ENCODE results near the gene BCL3. TPM values are rescaled to one million over a fixed set of nuclear protein-coding genes. Genes with fewer than 3 reads are reported as not detected.

BCL3 gene
- total RNA-seq, 3 donors from 2014 or later, result 78.9 to 145 (median 90.6) TPM

DNA sequence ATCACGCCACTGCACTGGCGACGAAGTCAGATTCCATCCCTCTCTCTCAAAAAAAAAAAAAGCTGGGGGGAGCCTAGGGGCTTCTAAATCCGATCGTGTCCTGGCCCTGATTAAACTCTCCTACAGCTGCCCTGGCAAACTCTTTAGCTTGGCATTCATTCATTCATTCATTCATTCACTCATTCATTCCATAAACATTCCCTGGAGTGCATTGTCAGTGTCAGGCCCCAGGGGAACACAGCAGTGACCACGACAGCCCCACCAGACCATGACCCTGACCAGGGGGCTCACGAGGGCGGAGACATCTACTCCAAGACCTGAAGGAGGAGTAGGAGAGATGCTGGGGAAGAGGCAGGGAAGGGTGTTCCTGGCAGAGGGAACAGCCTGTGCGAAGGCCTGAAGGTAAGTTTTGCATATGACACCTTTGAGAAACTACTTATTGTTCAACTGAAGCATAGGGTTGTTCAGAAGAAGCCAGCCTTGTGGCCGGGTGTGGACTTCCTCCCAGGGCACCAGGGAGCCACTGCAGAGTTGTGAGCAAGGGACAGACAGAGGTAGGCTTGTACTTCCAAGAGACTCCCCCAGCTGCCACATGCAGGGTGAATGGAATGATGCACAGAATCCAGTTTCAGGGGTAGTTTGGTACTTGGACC is 25.1 kb upstream of the BCL3 start:
- H3K4me3 ChIP-seq, result no peak overlapping the region
- H3K9me3 ChIP-seq, result no peaks in the 10 kb centered on the region
- DNase-seq (peak in 1 of 3 donors; percentile 62), ATAC-seq (peak; percentile 14)
- intact Hi-C loops (cut with DNase I, micrococcal nuclease), result loop anchor here (2.0 to 5.0 kb wide), 2 partner anchors 47 to 49 kb away; no protein-coding TSS in a partner anchor
- TF ChIP-seq CTCF (IDR thresholded peaks at IDR 0.05), result no peak
- peaks cover 39% of the 10 kb centered on the region for H3K4me1 ChIP-seq (ENCODE audit: low read depth)
- no peaks in the 10 kb centered on the region for H3K36me3 ChIP-seq (ENCODE audit: low read depth)

DNA sequence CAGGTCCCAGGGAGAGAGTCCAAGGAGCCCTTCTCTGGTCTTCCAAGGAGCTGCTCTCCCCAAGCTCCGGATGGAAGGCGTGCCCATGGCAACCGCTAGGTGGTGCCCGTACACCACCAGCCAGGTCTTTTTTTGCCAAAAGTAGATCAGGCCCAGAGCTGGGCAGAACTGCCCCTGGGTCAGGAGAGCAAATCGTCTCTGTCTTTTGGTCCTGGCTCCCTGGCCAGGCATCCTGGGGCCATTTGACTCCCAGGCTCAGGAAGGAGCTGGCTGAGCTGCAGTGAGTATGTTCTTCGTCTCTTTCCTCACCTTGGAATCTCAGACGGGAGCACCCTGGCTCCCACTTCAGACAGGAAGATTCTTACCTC is 24.6 kb upstream of the BCL3 start:
- TF ChIP-seq CTCF (IDR thresholded peaks at IDR 0.05), result peak; percentile 94
- DNase-seq (peak; percentile 88 to 93 (median 91)), ATAC-seq (peak; percentile 78)
- H3K36me3 ChIP-seq (ENCODE audit: low read depth), result no peaks in the 10 kb centered on the region
- H3K9me3 ChIP-seq, result no peaks in the 10 kb centered on the region
- H3K4me3 ChIP-seq, result peak overlapping the region; percentile 13
- intact Hi-C loops (cut with DNase I, micrococcal nuclease), result loop anchor here (2.0 to 5.0 kb wide), 2 partner anchors 47 to 48 kb away; no protein-coding TSS in a partner anchor
- H3K4me1 ChIP-seq (ENCODE audit: low read depth), result peaks cover 36% of the 10 kb centered on the region

DNA sequence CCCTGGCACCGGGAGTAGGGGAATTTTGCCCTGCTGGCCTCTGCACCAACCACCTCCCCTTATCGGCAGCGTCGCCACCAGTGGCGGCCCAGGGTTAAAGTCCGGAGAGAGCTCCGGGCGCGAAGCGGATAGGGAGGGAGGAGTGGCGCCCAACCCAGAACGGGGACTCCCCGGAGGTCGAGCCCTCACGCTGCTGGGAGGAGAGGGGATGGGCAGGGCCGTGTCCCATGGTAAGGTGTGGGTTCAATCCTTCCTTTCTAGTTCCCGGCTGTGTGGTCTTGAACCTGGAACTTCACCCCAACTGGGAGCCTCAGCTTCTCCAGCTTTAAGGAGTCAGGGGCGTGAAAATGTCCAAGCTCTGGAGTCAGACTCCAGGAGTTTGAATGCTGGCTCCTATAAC is 23.3 kb upstream of the BCL3 start:
- no peaks in the 10 kb centered on the region for H3K9me3 ChIP-seq
- peak; percentile 89 for ATAC-seq
- no peak for TF ChIP-seq CTCF (IDR thresholded peaks at IDR 0.05)
- intact Hi-C loops (cut with DNase I, micrococcal nuclease), result no loop called here
- DNase-seq, result peak; percentile 89 to 94 (median 94)
- no peak overlapping the region for H3K4me3 ChIP-seq
- peaks cover 30% of the 10 kb centered on the region for H3K4me1 ChIP-seq (ENCODE audit: low read depth)
- no peaks in the 10 kb centered on the region for H3K36me3 ChIP-seq (ENCODE audit: low read depth)

GRCh38 chr19:44725684-44726083 is 22.8 kb upstream of the BCL3 start:
- TF ChIP-seq CTCF (IDR thresholded peaks at IDR 0.05), result no peak
- ATAC-seq (peak; percentile 61), DNase-seq (peak; percentile 73 to 81 (median 77))
- intact Hi-C loops (cut with DNase I, micrococcal nuclease), result no loop called here
- peaks cover 32% of the 10 kb centered on the region for H3K4me1 ChIP-seq (ENCODE audit: low read depth)
- no peaks in the 10 kb centered on the region for H3K36me3 ChIP-seq (ENCODE audit: low read depth)
- H3K4me3 ChIP-seq, result no peak overlapping the region
- H3K9me3 ChIP-seq, result no peaks in the 10 kb centered on the region

DNA sequence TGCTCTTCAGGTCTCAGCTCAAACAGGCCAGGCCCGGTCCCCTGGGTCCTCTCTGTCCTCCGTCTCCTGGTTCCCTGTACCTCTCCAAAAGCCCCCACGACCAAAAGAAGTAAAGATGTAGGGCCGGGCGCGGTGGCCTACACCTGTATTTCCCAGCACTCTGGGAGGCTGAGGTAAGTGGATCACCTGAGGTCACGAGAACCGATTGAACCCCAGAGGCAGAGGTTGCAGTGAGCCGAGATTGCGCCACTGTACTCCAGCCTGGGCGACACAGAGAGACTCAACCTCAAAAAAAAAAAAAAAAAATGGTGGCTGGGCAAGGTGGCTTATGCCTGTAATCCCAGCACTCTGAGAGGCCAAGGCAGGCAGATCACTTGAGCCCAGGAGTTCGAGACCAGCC is 22.0 kb upstream of the BCL3 start:
- intact Hi-C loops (cut with DNase I, micrococcal nuclease), result no loop called here
- no peak overlapping the region for H3K4me3 ChIP-seq
- H3K9me3 ChIP-seq, result no peaks in the 10 kb centered on the region
- TF ChIP-seq CTCF (IDR thresholded peaks at IDR 0.05), result no peak
- peaks cover 36% of the 10 kb centered on the region for H3K4me1 ChIP-seq (ENCODE audit: low read depth)
- ATAC-seq, result no peak
- DNase-seq, result no peak
- H3K36me3 ChIP-seq (ENCODE audit: low read depth), result no peaks in the 10 kb centered on the region

Measured in mucosa of descending colon (tissue), 3 donors.